WTC11 (cell line): Measurements from ENCODE around the gene GATA2. TPM values are rescaled to one million over a fixed set of nuclear protein-coding genes. Genes with fewer than 3 reads are reported as not detected.

Experiments used
- ATAC-seq: fragments of 200-7000 bp; cut with Tn5 transposase; 2 replicates; pipeline ENCODE4 v1.10.0; 2021; ENCODE audit warnings: mild to moderate bottlenecking, moderate library complexity
- CTCF ChIA-PET: fragments of 300-600 bp; sonication (Branson Sonifier 250); formaldehyde crosslinking; loops from one replicate; lab custom pipeline; 2021; ENCODE audit warnings: antibody characterized with exemption; lab: Charles Lee
- POLR2A ChIA-PET: fragments of 350-600 bp; sonication (Branson Sonifier 250); formaldehyde crosslinking; loops from one replicate; lab custom pipeline; 2021; ENCODE audit warnings: antibody characterized with exemption; lab: Charles Lee
- DNase-seq: peaks from one replicate; pipeline ENCODE4 v3.0.0; 2021; ENCODE audit warnings: low spot score
- H3K27ac Mint-ChIP-seq: 2 replicates; pipeline ENCODE4 v1.8.0; 2021; ENCODE audit warnings: mixed read lengths
- H3K27me3 Mint-ChIP-seq: 2 replicates; pipeline ENCODE4 v1.8.0; 2021; ENCODE audit warnings: low read depth, mild to moderate bottlenecking, moderate library complexity, mixed read lengths
- H3K36me3 Mint-ChIP-seq: 2 replicates; pipeline ENCODE4 v1.8.0; 2021; ENCODE audit warnings: mixed read lengths
- H3K4me1 Mint-ChIP-seq: 2 replicates; pipeline ENCODE4 v1.8.0; 2022; ENCODE audit warnings: mixed read lengths
- H3K4me3 Mint-ChIP-seq: 2 replicates; pipeline ENCODE4 v1.8.0; 2021; ENCODE audit warnings: mild to moderate bottlenecking, moderate library complexity, mixed read lengths
- H3K9me3 Mint-ChIP-seq: 2 replicates; pipeline ENCODE4 v1.8.0; 2021; ENCODE audit warnings: mixed read lengths
- MYBL2 ChIP-seq: sonication (generic); formaldehyde crosslinking; IDR thresholded peaks from 2 replicates; pipeline ENCODE4 v1.8.1; 2023; ENCODE audit warnings: mild to moderate bottlenecking, moderate library complexity, missing genetic modification reagents
- NR2C2 ChIP-seq: sonication (generic); formaldehyde crosslinking; IDR thresholded peaks from 2 replicates; pipeline ENCODE4 v1.8.0; 2022; ENCODE audit warnings: mild to moderate bottlenecking, missing genetic modification reagents
- SMAD3 ChIP-seq: sonication (generic); formaldehyde crosslinking; IDR thresholded peaks from 2 replicates; pipeline ENCODE4 v1.8.0; 2022; ENCODE audit warnings: missing genetic modification reagents, mild to moderate bottlenecking, borderline replicate concordance
- TCF7 ChIP-seq: sonication (generic); formaldehyde crosslinking; IDR thresholded peaks from 2 replicates; pipeline ENCODE4 v1.8.0; 2022; ENCODE audit warnings: mild to moderate bottlenecking, low read depth, missing genetic modification reagents, moderate library complexity
- ZNF121 ChIP-seq: sonication (generic); formaldehyde crosslinking; IDR thresholded peaks from 2 replicates; pipeline ENCODE4 v1.8.0; 2023; ENCODE audit warnings: missing genetic modification reagents
- ZNF416 ChIP-seq: fragments of 250-450 bp; sonication (Bioruptor Pico); IDR thresholded peaks from 2 replicates; pipeline ENCODE4 v1.9.0; 2021; ENCODE audit warnings: mild to moderate bottlenecking, inconsistent platforms
- total RNA-seq: library from RNA; stranded (reverse); gene quantifications from 3 replicates; pipeline ENCODE4 v1.2.3, GENCODE V29; 2021
- TF ChIP-seq, protein P1 (sequence below): sonication (generic); formaldehyde crosslinking; IDR thresholded peaks from 2 replicates; pipeline ENCODE4 v1.8.1; 2023; ENCODE audit warnings: mild to moderate bottlenecking, missing genetic modification reagents
- TF ChIP-seq, protein P2 (sequence below): fragments of 250-450 bp; sonication (Bioruptor Pico); IDR thresholded peaks from 2 replicates; pipeline ENCODE4 v1.8.0; 2021; ENCODE audit warnings: mild to moderate bottlenecking
- TF ChIP-seq, protein P3 (sequence below): sonication (generic); formaldehyde crosslinking; IDR thresholded peaks from 2 replicates; pipeline ENCODE4 v1.8.0; 2022; ENCODE audit warnings: mild to moderate bottlenecking, missing genetic modification reagents
- TF ChIP-seq, protein P4 (sequence below): fragments of 250-450 bp; sonication (Bioruptor Pico); IDR thresholded peaks from 2 replicates; pipeline ENCODE4 v1.9.0; 2021; ENCODE audit warnings: moderate library complexity, mild to moderate bottlenecking, inconsistent platforms, borderline replicate concordance
- TF ChIP-seq, protein P5 (sequence below): sonication (generic); formaldehyde crosslinking; conservative IDR thresholded peaks from 2 replicates; pipeline ENCODE4 v1.8.1; 2023; ENCODE audit warnings: mild to moderate bottlenecking, low read depth, missing genetic modification reagents, moderate library complexity
- TF ChIP-seq, protein P6 (sequence below): sonication (generic); formaldehyde crosslinking; IDR thresholded peaks from 2 replicates; pipeline ENCODE4 v1.8.1; 2023; ENCODE audit warnings: mild to moderate bottlenecking, missing genetic modification reagents, moderate library complexity

Gene GATA2
- total RNA-seq, 1 experiment from 2014 or later, result 1.6 TPM

DNA sequence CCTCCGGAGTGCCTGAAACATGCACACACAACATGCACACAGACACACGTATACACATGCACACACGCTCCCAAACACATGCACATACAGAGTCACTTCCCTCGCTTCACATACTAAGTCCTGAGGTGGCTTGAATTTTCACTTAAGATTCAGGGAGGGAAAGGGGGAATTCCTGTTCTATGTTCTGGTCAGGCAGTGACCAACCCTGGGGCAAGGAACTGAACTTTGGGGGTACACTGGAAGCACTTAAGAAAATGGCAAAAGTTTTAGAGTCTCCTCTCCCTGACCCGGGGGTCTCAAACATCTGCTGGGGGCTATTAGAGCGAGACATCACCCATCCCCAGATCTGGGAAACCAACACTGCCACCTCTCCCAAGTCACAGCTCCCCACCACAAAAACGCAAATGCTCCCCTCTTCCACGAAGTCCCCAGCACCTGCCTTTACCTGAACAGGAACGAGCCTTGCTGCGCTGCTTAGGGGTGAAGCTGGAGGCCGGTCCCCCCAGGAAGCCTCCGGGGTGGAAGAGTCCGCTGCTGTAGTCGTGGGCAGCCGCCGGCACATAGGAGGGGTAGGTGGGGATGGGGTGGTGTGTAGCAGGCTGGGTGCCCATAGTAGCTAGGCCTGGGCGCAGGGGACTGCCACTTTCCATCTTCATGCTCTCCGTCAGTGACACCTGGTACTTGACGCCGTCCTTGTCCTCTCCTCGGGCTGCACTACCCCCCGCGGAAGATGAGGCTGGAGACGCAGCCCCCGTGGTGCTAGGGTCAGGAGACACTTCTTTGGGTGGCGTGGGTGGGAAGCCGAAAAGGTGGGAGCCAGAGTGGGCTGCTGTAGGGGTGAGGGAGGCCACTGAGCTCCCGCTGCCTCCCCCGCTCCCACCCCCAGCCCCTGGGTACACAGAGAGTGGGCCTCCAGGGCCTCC is 7.5 kb downstream of the GATA2 start:
- H3K36me3 Mint-ChIP-seq, result no peaks in the 10 kb centered on the region; the same call in 1 of the 2 replicates
- POLR2A ChIA-PET, result no interaction called here
- peaks cover 65% of the 10 kb centered on the region for H3K4me1 Mint-ChIP-seq
- H3K4me3 Mint-ChIP-seq, result peak overlapping the region; percentile 25; the same call in 1 of the 2 replicates
- TF ChIP-seq ZNF121 (CRISPR knock-in tag) (no peak), NR2C2 (CRISPR knock-in tag) (no peak), ZNF416 (CRISPR knock-in tag) (no peak), TCF7 (CRISPR knock-in tag) (no peak), MYBL2 (CRISPR knock-in tag) (no peak), SMAD3 (no peak)
- TF ChIP-seq, protein P1, sequence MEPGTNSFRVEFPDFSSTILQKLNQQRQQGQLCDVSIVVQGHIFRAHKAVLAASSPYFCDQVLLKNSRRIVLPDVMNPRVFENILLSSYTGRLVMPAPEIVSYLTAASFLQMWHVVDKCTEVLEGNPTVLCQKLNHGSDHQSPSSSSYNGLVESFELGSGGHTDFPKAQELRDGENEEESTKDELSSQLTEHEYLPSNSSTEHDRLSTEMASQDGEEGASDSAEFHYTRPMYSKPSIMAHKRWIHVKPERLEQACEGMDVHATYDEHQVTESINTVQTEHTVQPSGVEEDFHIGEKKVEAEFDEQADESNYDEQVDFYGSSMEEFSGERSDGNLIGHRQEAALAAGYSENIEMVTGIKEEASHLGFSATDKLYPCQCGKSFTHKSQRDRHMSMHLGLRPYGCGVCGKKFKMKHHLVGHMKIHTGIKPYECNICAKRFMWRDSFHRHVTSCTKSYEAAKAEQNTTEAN (CRISPR knock-in tag), result no peak
- TF ChIP-seq, protein P2, sequence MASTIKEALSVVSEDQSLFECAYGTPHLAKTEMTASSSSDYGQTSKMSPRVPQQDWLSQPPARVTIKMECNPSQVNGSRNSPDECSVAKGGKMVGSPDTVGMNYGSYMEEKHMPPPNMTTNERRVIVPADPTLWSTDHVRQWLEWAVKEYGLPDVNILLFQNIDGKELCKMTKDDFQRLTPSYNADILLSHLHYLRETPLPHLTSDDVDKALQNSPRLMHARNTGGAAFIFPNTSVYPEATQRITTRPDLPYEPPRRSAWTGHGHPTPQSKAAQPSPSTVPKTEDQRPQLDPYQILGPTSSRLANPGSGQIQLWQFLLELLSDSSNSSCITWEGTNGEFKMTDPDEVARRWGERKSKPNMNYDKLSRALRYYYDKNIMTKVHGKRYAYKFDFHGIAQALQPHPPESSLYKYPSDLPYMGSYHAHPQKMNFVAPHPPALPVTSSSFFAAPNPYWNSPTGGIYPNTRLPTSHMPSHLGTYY (CRISPR knock-in tag), result no peak
- TF ChIP-seq, protein P3, sequence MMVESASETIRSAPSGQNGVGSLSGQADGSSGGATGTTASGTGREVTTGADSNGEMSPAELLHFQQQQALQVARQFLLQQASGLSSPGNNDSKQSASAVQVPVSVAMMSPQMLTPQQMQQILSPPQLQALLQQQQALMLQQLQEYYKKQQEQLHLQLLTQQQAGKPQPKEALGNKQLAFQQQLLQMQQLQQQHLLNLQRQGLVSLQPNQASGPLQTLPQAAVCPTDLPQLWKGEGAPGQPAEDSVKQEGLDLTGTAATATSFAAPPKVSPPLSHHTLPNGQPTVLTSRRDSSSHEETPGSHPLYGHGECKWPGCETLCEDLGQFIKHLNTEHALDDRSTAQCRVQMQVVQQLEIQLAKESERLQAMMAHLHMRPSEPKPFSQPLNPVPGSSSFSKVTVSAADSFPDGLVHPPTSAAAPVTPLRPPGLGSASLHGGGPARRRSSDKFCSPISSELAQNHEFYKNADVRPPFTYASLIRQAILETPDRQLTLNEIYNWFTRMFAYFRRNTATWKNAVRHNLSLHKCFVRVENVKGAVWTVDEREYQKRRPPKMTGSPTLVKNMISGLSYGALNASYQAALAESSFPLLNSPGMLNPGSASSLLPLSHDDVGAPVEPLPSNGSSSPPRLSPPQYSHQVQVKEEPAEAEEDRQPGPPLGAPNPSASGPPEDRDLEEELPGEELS (CRISPR knock-in tag), result no peak
- TF ChIP-seq, protein P4, sequence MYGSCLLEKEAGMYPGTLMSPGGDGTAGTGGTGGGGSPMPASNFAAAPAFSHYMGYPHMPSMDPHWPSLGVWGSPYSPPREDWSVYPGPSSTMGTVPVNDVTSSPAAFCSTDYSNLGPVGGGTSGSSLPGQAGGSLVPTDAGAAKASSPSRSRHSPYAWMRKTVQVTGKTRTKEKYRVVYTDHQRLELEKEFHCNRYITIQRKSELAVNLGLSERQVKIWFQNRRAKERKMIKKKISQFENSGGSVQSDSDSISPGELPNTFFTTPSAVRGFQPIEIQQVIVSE, result no peak
- TF ChIP-seq, protein P5, sequence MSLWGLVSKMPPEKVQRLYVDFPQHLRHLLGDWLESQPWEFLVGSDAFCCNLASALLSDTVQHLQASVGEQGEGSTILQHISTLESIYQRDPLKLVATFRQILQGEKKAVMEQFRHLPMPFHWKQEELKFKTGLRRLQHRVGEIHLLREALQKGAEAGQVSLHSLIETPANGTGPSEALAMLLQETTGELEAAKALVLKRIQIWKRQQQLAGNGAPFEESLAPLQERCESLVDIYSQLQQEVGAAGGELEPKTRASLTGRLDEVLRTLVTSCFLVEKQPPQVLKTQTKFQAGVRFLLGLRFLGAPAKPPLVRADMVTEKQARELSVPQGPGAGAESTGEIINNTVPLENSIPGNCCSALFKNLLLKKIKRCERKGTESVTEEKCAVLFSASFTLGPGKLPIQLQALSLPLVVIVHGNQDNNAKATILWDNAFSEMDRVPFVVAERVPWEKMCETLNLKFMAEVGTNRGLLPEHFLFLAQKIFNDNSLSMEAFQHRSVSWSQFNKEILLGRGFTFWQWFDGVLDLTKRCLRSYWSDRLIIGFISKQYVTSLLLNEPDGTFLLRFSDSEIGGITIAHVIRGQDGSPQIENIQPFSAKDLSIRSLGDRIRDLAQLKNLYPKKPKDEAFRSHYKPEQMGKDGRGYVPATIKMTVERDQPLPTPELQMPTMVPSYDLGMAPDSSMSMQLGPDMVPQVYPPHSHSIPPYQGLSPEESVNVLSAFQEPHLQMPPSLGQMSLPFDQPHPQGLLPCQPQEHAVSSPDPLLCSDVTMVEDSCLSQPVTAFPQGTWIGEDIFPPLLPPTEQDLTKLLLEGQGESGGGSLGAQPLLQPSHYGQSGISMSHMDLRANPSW, result no peak
- TF ChIP-seq, protein P6, sequence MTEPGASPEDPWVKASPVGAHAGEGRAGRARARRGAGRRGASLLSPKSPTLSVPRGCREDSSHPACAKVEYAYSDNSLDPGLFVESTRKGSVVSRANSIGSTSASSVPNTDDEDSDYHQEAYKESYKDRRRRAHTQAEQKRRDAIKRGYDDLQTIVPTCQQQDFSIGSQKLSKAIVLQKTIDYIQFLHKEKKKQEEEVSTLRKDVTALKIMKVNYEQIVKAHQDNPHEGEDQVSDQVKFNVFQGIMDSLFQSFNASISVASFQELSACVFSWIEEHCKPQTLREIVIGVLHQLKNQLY, result no peak
- TF ChIP-seq, all 79 proteins: peak for 0
- no peak for ATAC-seq
- H3K9me3 Mint-ChIP-seq, result no peaks in the 10 kb centered on the region
- H3K27me3 Mint-ChIP-seq, result peaks cover 100% of the 10 kb centered on the region
- CTCF ChIA-PET, result interaction anchor here (0.6 to 6.6 kb wide), 3 partner anchors 11 to 59 kb away, joined by 3 to 45 read pairs (median 36); no protein-coding TSS in a partner anchor
- DNase-seq, result no peak
- H3K27ac Mint-ChIP-seq, result no peak overlapping the region
